GM23338 (cell line): Measurements from ENCODE around the gene NUBPL.

ENCODE experiments used
- EZH2 ChIP-seq: fragments of 200-600 bp; sonication (generic); IDR thresholded peaks from one replicate; pipeline ENCODE4 v1.8.0; 2017; ENCODE audit warnings: antibody characterized with exemption, mild to moderate bottlenecking, low read depth; ENCODE audit not compliant: unreplicated experiment
- POLR2AphosphoS5 ChIP-seq: IDR thresholded peaks from 2 replicates; pipeline ENCODE4 v1.6.1; 2016; ENCODE audit warnings: antibody characterized with exemption, low read depth
- TF ChIP-seq, protein P1 (sequence below), 2 experiments: fragments of 200-600 bp in 1 of 2; sonication (generic) in 1 of 2; conservative IDR thresholded peaks; 2 replicates each; pipeline versions ENCODE4 v1.5.1 to v1.6.1; 2016 to 2017; ENCODE audit warnings: antibody characterized with exemption in 2 of 2, low read depth in 2 of 2, mild to moderate bottlenecking in 2 of 2, moderate library complexity in 1 of 2

- no peak for TF ChIP-seq EZH2
- no peak for TF ChIP-seq POLR2AphosphoS5
- TF ChIP-seq, protein P1, sequence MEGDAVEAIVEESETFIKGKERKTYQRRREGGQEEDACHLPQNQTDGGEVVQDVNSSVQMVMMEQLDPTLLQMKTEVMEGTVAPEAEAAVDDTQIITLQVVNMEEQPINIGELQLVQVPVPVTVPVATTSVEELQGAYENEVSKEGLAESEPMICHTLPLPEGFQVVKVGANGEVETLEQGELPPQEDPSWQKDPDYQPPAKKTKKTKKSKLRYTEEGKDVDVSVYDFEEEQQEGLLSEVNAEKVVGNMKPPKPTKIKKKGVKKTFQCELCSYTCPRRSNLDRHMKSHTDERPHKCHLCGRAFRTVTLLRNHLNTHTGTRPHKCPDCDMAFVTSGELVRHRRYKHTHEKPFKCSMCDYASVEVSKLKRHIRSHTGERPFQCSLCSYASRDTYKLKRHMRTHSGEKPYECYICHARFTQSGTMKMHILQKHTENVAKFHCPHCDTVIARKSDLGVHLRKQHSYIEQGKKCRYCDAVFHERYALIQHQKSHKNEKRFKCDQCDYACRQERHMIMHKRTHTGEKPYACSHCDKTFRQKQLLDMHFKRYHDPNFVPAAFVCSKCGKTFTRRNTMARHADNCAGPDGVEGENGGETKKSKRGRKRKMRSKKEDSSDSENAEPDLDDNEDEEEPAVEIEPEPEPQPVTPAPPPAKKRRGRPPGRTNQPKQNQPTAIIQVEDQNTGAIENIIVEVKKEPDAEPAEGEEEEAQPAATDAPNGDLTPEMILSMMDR (conservative IDR thresholded peaks at IDR 0.05; ENCODE audit: low read depth in 2 of 2): no peak
Measured at GRCh38 chr14:31692376-31692781, 131.2 kb downstream of the NUBPL start.
